GM19467 (cell line): ENCODE results near the gene PJA2.

ENCODE experiments used
- ATAC-seq: cut with Tn5 transposase; IDR thresholded peaks from one replicate; pipeline ENCODE4 v1.9.1; 2021; ENCODE audit warnings: mild to moderate bottlenecking, moderate library complexity; ENCODE audit not compliant: unreplicated experiment

PJA2 gene

DNA sequence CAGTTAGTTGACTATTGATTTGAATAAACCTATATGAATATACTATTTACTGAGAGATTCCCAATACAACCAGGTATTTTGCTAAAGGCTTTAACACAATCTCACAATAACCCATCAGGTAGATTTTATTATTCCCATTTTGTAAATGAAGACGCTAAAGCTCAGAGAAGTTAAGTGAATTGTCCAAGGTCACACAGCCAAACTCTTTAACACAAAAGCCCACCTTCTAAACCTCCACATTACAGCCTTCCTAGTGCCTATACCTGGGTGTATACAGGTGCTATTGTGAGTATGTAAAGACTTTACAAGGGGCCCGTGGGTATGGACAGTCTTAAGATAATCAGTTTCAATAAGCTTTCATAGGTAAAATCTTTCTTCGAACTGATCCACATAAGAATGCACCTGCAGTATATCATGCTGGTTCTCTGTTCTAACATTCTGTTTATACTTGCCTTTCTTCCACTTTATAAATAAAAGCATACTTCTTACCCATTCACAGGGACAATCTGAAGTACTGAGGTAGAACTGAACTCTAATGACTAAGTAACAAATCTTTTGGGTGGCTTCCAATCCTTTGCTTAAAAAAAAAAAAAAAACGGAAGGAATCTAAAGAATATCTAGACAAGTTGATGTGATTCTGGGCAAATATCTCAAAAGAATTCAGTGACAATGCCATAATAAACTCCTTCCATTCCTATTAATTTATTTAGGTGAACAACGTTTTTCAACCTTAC lies 59.1 kb downstream of the PJA2 start:
- ATAC-seq = no peak

DNA sequence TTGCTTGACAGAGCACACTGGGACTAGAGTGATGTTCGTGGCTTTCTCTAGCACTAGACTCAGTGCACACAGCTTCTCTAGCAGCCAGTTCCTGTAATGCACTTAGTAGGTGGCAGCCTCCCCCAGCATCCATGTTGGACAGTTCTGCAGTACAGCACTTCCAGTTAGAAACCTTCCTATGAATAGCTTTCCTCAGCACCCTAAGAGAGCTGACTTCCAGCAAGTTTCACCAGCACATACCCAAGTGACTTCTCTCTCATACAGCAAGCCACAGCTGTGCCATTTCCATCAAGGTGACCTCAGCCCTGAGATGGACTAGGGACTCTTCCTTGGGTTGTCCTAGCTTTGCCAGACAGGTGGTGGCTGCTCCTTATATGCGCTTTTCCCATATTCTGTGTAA lies 60.4 kb downstream of the PJA2 start:
- no peak for ATAC-seq

DNA sequence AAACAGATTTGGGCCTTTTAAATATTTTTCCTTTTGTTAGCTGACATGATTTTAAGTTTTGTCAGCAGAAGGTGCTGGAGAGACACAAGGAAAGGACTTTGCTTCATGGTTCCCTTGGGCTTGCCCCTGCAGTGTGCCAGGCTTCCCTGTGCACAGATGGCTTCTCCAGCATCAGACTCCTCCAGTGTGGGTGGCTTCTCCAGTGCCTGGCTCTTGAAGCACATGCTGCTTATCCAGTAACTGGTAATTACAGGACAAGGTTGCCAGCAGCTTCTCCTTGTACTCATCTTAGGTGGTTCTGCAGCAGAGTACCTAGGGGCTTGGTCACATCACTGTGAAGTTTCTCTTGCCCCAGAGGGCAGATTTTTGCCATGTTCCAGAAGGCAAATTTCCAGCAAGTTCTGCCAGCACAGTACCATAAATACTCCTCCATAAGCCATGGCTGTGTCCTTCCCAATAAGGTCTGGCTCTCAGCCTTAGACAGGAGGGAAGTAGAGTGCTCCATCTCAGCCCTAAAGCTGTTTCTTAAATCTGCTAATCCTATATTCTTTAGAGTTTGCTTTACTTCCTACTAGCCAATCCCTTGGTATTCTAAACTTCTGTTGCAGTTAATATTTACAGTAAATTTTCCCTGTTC lies 62.4 kb downstream of the PJA2 start:
- no peak for ATAC-seq

DNA sequence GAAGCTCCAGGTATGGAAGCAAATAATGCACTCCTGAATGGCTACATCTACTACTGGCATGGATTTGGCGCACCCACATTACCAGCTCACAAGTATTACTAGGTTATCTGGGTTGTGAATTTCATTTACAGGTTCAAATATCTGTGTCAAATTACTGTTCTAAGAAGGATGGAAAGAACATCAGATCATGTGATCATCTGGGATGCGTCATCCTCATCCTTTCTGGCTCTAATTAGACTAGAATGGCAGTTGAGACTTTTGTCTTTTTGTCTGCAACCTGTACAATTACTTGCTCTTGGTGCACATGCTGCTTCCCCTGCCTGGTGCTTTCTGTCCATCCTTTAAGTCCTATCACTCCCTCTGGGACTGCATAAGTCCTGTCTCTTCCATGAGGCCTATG lies 64.1 kb downstream of the PJA2 start:
- no peak for ATAC-seq

DNA sequence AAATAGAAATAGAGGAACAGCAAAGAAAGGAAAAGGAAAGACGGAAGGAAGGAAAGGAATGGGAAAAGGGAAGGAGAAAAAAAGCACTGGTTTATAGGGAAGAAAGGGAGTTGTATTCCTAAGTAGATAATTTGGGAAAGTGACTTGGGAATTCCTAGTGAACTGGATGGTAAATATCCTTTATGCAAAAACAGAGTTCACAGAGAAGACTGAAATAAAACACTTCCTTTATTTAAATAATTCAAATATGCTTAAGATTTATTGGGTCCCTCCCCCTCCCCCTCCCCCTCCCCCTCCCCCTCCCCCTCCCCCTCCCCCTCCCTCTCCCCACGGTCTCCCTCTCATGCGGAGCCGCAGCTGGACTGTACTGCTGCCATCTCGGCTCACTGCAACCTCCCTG lies 69.4 kb downstream of the PJA2 start:
- no peak for ATAC-seq

- ATAC-seq = no peak
Measured at GRCh38 chr5:109335114-109335513, 74.7 kb downstream of the PJA2 start.

DNA sequence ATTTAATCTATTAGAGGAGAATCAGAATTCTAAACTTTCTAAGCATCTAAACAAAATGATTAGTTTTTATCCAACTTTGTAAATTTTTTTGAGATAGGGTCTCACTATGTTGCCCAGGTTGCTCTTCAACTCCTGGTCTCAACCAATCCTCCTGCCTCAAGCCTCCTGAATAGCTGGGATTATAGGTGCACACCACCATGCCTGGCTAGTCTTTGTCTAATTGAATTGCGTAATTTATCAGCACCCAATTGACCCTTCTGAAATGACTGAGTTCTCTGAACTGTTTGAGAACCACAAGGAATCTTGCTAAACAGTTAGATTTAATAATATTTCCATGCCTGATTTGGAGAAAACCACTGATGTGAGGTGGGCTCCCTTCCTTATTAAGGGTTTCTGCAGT lies 75.7 kb downstream of the PJA2 start:
- no peak for ATAC-seq

DNA sequence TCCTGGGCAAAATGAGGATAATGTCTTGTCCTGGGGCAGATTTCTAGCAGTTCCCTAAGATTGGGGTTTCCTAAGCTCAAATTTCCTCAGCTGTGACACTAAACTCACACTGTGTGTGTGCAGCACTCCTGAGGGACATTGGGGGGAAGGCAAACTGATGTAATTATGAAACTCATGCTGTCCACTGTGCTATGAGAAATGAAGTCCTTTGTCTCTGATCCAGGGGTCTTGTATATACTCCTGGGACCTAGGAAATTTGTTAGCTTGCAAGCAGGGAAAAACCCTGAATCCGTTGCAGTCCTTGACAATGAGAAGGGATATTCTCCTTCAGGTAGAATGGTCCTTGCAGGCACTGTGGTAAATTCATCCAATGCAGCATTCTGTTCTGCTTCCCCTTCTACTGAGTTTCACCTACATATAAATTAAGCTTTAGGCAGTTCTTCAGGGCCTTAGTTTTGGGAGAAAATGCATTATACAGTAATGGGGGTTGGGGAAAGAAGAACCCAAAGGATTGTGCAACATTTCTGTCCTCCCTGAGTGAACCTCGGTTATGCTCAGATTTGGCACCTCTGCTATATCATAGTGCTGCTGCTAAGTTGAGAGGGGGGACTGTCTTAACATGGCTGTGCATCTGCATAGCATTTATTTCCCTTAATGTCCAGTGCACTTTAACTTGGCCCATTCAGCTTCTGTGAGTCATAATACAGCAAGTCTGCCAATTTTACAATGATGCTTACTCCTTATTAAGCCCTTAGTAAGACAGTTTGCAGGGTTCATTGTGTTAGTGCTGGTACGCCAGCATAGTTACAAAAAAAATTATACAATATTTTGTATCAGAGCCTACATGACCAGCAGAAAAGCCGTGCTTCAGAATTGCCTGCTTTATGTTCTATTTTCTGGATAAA lies 80.2 kb downstream of the PJA2 start:
- no peak for ATAC-seq

DNA sequence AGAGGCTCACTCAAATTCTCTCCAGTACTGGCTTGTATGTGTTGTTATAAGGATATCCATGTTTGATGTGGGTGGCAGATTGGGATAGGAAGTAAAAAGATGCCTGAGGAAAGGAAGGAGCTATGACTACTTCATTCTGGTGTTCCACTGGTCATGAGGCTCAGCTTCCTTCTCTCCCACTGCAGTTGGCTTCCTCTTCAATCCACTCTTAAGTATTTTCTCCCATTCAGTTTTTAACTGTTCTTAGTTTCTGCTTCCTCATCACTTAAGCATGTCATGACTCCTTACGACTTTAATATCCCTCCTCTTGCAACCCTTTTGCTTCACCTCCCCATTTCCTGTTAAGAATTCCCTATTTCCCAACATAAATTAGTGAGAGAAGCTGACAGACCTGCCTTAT lies 81.1 kb downstream of the PJA2 start:
- no peak for ATAC-seq

DNA sequence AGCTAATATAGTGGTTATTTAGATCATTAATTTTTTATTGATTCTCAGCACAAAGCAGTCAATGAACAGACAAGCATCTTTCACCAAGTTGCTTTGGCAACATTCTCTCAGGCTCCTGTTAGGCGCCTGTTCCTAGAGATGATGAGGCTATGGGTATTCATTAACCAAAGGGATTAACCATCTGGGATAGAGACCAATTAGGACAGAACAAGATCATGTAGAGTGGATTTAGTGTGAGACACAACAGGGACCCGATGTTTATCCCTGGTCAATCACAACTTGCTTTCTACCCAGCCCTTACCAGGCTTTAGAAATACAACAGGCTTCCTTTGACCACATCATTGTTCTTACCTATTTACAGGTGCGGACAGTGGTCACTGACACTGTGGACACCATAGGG lies 82.2 kb downstream of the PJA2 start:
- no peak for ATAC-seq

DNA sequence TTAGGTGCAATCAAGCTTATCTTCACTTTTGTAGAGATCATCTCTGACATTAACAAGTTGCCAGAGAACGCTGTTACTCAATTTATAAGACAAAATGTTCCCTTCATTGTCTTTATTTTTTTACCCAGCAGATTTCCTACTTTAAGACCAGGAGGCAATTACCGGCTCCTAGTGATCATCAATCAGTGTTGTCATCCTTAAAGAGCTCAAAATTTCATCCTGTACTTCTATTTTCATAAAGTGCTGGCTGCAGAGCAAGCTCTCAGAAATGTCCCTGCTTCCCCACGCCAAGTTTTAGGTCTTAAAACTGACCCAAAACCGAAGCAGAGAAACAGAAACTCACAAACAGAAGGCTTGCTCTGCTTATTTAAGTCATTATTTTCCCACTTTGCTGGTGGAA lies 82.9 kb downstream of the PJA2 start:
- ATAC-seq = no peak

DNA sequence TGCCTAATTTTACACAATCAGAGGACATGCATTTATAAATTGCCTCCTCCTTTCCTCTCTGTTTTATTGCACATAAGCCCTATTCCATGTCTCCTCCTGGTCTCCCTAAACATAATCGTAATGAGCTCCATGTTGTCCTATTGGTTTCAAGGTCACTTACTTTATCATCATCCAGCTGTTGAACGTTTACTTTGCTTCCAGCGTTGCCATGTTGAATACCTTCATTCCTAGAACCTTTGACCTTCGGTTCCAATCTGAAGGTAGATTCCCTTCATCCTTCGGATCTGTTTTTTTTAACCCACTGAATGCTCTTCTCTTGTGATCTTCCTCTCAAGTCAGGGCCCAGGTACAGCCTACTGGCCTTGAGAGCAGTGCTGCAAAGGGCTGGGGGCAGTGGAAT lies 84.3 kb downstream of the PJA2 start:
- no peak for ATAC-seq

DNA sequence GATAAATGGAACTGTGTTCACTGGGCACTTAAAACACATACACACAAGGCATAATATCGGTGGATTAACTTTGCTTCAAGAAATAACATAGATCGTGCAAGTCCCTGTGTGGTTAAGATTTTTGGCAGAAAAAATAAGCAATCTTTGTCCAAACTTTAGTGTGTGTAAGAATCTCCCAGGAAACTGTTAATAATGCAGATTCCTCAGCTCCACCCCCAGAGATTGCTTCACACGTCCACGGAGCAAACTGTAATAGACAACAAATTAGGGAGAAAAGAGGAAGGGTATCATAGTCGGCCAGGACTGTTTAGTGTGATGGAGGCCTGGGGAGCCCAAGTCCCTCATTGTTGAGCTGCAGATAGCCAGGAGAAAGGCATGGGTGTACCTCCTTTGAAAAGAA lies 84.8 kb downstream of the PJA2 start:
- ATAC-seq = no peak

DNA sequence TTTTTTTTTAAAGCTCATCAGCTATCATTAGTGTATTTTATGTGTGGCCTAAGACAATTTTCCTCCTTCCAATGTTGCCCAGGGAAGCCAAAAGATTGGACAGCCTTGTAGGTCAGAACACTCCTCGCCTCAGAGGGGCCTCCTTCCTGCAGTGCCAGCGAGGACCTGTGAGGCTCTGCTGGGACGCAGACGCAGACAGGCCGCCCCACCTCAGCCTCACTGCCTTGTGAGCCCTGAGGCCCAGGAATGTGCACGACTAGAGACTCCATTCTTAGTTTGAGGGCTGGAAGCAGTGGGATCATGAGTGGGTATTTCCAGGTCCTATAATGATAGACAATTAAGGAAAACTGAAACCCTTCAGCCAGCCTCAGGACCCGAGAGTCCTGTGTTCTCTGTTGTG lies 85.4 kb downstream of the PJA2 start:
- ATAC-seq = no peak

- ATAC-seq = no peak
Measured at GRCh38 chr5:109322694-109323093, 87.1 kb downstream of the PJA2 start.

GRCh38 chr5:109319351-109319750 lies 90.4 kb downstream of the PJA2 start:
- no peak for ATAC-seq

- ATAC-seq = no peak
Measured at GRCh38 chr5:109318455-109319108, 91.2 kb downstream of the PJA2 start.

DNA sequence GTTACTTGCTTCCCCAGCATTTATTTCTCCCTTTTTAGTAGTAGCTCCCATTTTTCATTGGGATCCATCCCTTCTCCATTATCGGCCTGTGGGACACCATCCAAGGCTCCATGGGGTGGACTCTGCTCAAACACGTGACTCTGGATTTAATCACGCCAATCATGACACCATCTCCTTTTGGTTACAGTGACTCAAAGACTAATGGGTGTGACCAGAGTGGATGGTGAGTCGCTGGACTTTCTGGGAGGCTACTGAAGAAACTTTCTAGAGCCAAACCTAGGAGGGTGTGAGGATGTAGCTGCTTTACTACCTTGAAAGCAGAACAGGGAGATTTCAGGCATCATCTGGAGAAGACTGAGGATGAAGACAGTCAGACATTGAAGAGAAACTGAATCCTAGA lies 93.1 kb downstream of the PJA2 start:
- no peak for ATAC-seq

DNA sequence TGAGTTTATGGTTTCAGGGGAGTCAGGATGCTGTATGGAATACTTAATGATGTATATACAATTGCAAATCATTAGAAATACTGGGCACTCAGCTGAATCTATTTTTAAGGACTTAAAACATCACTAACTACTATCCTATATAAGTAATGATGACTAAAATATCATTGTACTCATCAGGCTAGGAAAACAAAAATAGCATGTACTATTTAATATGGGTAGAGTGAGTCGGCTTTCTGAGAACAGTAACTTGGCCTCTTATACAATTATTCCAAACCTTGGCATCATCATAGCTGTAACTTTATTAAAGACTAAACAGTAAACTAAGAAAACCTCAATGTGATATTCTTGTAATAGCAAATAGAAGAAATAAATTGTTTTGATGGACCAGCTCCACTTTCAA lies 94.5 kb downstream of the PJA2 start:
- no peak for ATAC-seq

DNA sequence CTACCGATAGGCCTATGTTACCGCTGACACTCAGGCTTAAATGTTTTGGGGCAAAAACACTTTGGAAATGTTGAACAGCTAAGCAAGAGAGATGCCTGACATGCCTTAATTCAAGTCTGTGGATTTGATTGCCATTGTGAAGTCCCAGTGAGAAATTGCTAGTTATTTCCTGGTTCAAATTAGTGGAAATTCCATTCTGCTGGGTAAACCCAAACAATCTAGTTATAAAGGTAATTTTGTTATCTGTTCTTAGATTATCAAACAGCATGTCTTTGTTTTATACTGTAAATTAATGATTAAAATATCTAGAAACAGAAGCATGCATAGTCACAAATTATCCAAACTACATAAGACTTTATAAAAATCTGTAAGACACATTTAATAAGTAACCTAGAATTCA lies 96.6 kb downstream of the PJA2 start:
- no peak for ATAC-seq

DNA sequence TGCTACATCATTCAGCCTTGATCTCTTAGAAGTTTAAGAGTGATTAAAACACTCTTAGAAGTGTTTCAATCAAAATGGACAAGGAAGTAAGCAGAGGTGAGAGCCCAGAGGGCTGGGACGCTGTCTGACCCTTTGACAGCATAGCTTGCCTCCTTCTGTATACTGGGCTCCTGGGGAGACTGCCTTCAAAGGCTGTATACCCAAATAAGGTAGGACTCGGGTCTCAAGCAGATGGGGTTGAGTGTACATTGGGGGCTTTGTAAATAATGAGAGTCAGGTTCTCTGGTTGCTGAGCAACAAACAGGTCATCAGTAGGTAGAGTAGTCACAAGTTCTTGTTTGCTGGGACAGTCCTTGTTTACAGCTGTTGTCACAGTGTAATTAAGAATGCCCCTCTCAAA lies 97.1 kb downstream of the PJA2 start:
- no peak for ATAC-seq
